Psoas muscle (tissue), 8 donors: ENCODE data around the gene OLIG2. TPM values are rescaled to one million over a fixed set of nuclear protein-coding genes. Genes with fewer than 3 reads are reported as not detected.

Source experiments
- ATAC-seq, 4 donors: fragments of 200-7000 bp; cut with Tn5 transposase; one replicate each; pipeline ENCODE4 v1.9.1; 2020; ENCODE audit warnings: moderate library complexity in 3 of 4, mild to moderate bottlenecking in 2 of 4
- DNase-seq, 2 donors: peaks; one replicate each; pipeline ENCODE4 v3.0.0-alpha.2; 2020
- H3K27ac ChIP-seq: fragments of 200-600 bp; one replicate; pipeline ENCODE4 v1.8.0; 2022
- H3K27me3 ChIP-seq, 3 donors: fragments of 200-600 bp in 1 of 3; one replicate each; pipeline versions ENCODE4 v1.6.1 to v1.8.0; 2013 to 2022; ENCODE audit warnings: low read length in 2 of 3, mild to moderate bottlenecking in 2 of 3, moderate library complexity in 1 of 3; ENCODE audit not compliant: insufficient read depth in 3 of 3
- H3K36me3 ChIP-seq, 2 donors: fragments of 200-600 bp in 1 of 2; one replicate each; pipeline versions ENCODE4 v1.6.1 to v1.8.0; 2013 to 2022; ENCODE audit warnings: low read depth in 1 of 2, mild to moderate bottlenecking in 1 of 2, moderate library complexity in 1 of 2; ENCODE audit not compliant: insufficient read depth in 1 of 2
- H3K4me1 ChIP-seq: fragments of 200-600 bp; one replicate; pipeline ENCODE4 v1.8.0; 2022
- H3K4me3 ChIP-seq: fragments of 200-600 bp; one replicate; pipeline ENCODE4 v1.8.0; 2022; ENCODE audit warnings: mild to moderate bottlenecking
- H3K9me3 ChIP-seq: fragments of 200-600 bp; one replicate; pipeline ENCODE4 v1.8.0; 2022
- CTCF ChIP-seq: fragments of 200-600 bp; IDR thresholded peaks from one replicate; pipeline ENCODE4 v1.8.0; 2022; ENCODE audit warnings: antibody characterized with exemption
- WGBS, 3 donors: extraction: QIAGEN DNeasy Blood & Tissue Kit; methylation state at CpG; one replicate each; pipeline versions ENCODE4 v1.1.6 to v1.1.7; 2013; 5-methylcytosine and 5-hydroxymethylcytosine counted together
- intact Hi-C, 2 donors: fragments of 100-400 bp; cut with DNase I; formaldehyde crosslinking; loops; one replicate each; pipeline versions ENCODE4 v1.11.0 to v1.14.2; 2022
- polyA plus RNA-seq, 3 donors: library from polyadenylated mRNA; stranded (reverse); fragments of 200-250 nt; gene quantifications; one replicate each; pipeline ENCODE4 v1.2.3, GENCODE V29; 2013
- total RNA-seq, 4 donors: library from RNA; stranded (reverse); fragmentation: NEBNext Ultra II Directional in 2 of 4; extraction: Animal tissue kit (Norgen Biotek cat#: 25700) in 2 of 4; gene quantifications; one replicate each; pipeline versions ENCODE4 v1.2.1 to v1.2.4, GENCODE V29; 2021 to 2023
- donor health status: healthy with polysubstance abuse.
- donor health status: DM: no; HTN: no; CAD: no; lungs with moderate emphysema.
- donor health status: Bipolar disorder and iron deficiency.
- donor health status: healthy.
- donor health status: DM: yes; HTN: yes; CAD: no.
- donor health status: DM: no; HTN: no; CAD: no.
- donor health status: DM: no; HTN: no; CAD: no.
- donor health status: DM: yes; HTN: yes; CAD: no.

Gene OLIG2
- total and polyA plus RNA-seq, 7 donors = 0.03 to 0.22 (median 0.15) TPM; not detected in 3

- H3K36me3 ChIP-seq = no peaks in the 10 kb centered on the region
Measured at GRCh38 chr21:33067043-33067442, 41.3 kb downstream of the OLIG2 start.

GRCh38 chr21:33067457-33067856 lies 41.7 kb downstream of the OLIG2 start:
- no peak for DNase-seq
- Histone ChIP-seq H3K4me3 (no peak overlapping the region), H3K27me3 (peaks cover 0 to 69% (median 11%) of the 10 kb centered on the region in 3 donors), H3K36me3 (no peaks in the 10 kb centered on the region), H3K27ac (no peak overlapping the region), H3K4me1 (peaks cover 14% of the 10 kb centered on the region), H3K9me3 (no peaks in the 10 kb centered on the region)
- WGBS, 3 donors = 65 to 74% (median 72%) methylated on average over 4 of the region's 4 CpGs
- ATAC-seq = no peak
- TF ChIP-seq CTCF = no peak
- intact Hi-C loops = loop anchor here in 1 of 2 donors (5.0 kb wide), 1 partner anchor 50 kb away; no protein-coding TSS in a partner anchor

More at GRCh38 chr21:33067043-33067442, 41.3 kb downstream of the OLIG2 start:
- ATAC-seq (no peak), DNase-seq (no peak)
- Histone ChIP-seq H3K27me3 (peaks cover 0 to 65% (median 10%) of the 10 kb centered on the region in 3 donors), H3K9me3 (no peaks in the 10 kb centered on the region), H3K4me3 (no peak overlapping the region), H3K27ac (no peak overlapping the region), H3K4me1 (peaks cover 10% of the 10 kb centered on the region)
- TF ChIP-seq CTCF = no peak
- 41 to 72% (median 48%) methylated on average over 7 of the region's 7 CpGs for WGBS, 3 donors
- intact Hi-C loops = loop anchor here in 1 of 2 donors (5.0 kb wide), 1 partner anchor 50 kb away; no protein-coding TSS in a partner anchor

GRCh38 chr21:33069243-33069642 lies 43.5 kb downstream of the OLIG2 start:
- Histone ChIP-seq H3K27me3 (peaks cover 0 to 76% (median 12%) of the 10 kb centered on the region in 3 donors), H3K27ac (no peak overlapping the region), H3K9me3 (no peaks in the 10 kb centered on the region), H3K4me3 (no peak overlapping the region), H3K36me3 (no peaks in the 10 kb centered on the region), H3K4me1 (peaks cover 14% of the 10 kb centered on the region)
- WGBS, 3 donors = 71 to 74% (median 72%) methylated on average over 5 of the region's 5 CpGs
- intact Hi-C loops = loop anchor here in 1 of 2 donors (5.0 kb wide), 1 partner anchor 52 kb away; no protein-coding TSS in a partner anchor
- ATAC-seq (no peak), DNase-seq (no peak)
- TF ChIP-seq CTCF = no peak

DNA sequence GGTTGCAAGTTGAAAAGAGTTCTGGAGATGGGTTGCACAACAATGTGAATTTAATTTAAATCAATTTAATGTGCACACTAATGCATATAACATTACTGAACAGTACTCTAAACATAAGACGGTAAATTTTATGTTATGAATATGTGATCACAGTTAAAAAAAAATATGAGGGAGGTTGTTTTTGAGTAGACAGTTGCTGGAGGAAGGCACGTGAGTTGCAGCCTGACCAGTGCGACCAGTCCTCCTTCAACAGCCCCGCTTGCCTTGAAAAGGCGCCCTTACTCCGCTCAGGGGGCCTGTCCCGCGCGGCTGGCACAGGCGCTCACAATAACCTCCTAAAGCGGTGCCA lies 43.9 kb downstream of the OLIG2 start:
- H3K9me3 ChIP-seq = no peaks in the 10 kb centered on the region
- WGBS, 3 donors = 3 to 7% (median 6%) methylated on average over 11 of the region's 11 CpGs
- peaks cover 0 to 76% (median 12%) of the 10 kb centered on the region in 3 donors for H3K27me3 ChIP-seq
- H3K4me1 ChIP-seq = peaks cover 14% of the 10 kb centered on the region
- ATAC-seq = no peak
- peak overlapping the region; percentile 68 for H3K4me3 ChIP-seq
- intact Hi-C loops = loop anchor here in 1 of 2 donors (5.0 kb wide), 1 partner anchor 52 kb away; no protein-coding TSS in a partner anchor
- no peak for TF ChIP-seq CTCF
- no peaks in the 10 kb centered on the region for H3K36me3 ChIP-seq
- no peak overlapping the region for H3K27ac ChIP-seq
- no peak for DNase-seq
